Activated B cell treated with CpG ODN at 0.5 μM for 24 hours (primary cell): ENCODE data around the gene ITGB6. TPM values are rescaled to one million over a fixed set of nuclear protein-coding genes. Genes with fewer than 3 reads are reported as not detected.
"Not testable (repeated sequence)": the region's sequence is repeated elsewhere in the genome, so short reads cannot be mapped to it uniquely, and the experiment has no call there.

ENCODE experiments used
- ATAC-seq: fragments of 200-7000 bp; cut with Tn5 transposase; one replicate; pipeline ENCODE4 v1.10.0; 2021; ENCODE audit warnings: low read depth, mild to moderate bottlenecking, moderate library complexity
- CTCF ChIA-PET: fragments of 350-600 bp; sonication (Branson Sonifier 250); formaldehyde crosslinking; loops from one replicate; lab custom pipeline; 2021; ENCODE audit warnings: antibody characterized with exemption; lab: Charles Lee
- POLR2A ChIA-PET: fragments of 350-600 bp; sonication (Branson Sonifier 250); formaldehyde crosslinking; loops from one replicate; lab custom pipeline; 2021; ENCODE audit warnings: antibody characterized with exemption; lab: Charles Lee
- DNase-seq: peaks from one replicate; pipeline ENCODE4 v3.0.0; 2022
- H3K27ac Mint-ChIP-seq: one replicate; pipeline ENCODE4 v1.8.0; 2020; ENCODE audit warnings: mixed read lengths
- H3K27me3 Mint-ChIP-seq: one replicate; pipeline ENCODE4 v1.8.0; 2021; ENCODE audit warnings: mixed read lengths
- H3K36me3 Mint-ChIP-seq: one replicate; pipeline ENCODE4 v1.8.0; 2021; ENCODE audit warnings: low read depth, mixed read lengths
- H3K4me1 Mint-ChIP-seq: one replicate; pipeline ENCODE4 v1.8.0; 2021; ENCODE audit warnings: mixed read lengths
- H3K4me3 Mint-ChIP-seq: one replicate; pipeline ENCODE4 v1.8.0; 2020; ENCODE audit warnings: mild to moderate bottlenecking, mixed read lengths
- H3K9me3 Mint-ChIP-seq: one replicate; pipeline ENCODE4 v1.8.0; 2020; ENCODE audit warnings: mixed read lengths
- CTCF ChIP-seq: fragments of 200-600 bp; IDR thresholded peaks from one replicate; pipeline ENCODE4 v1.8.0; 2022; ENCODE audit warnings: antibody characterized with exemption, mild to moderate bottlenecking
- intact Hi-C: fragments of 100-400 bp; cut with micrococcal nuclease; formaldehyde crosslinking; loops from one replicate; pipeline ENCODE4 v1.15.1; 2024
- total RNA-seq: library from RNA; stranded (reverse); gene quantifications from 2 replicates; pipeline ENCODE4 v1.2.3, GENCODE V29; 2022

ITGB6 gene
- total RNA-seq, 1 donor from 2014 or later, result not detected

- H3K4me3 Mint-ChIP-seq, result no peak overlapping the region
- ChIA-PET POLR2A (interaction anchor here (0.6 kb wide), 1 partner anchor 1090 kb away, joined by 4 read pairs; no protein-coding TSS in a partner anchor), CTCF (interaction anchor here (1.2 kb wide), 1 partner anchor 21 kb away, joined by 3 read pairs; no protein-coding TSS in a partner anchor)
- H3K27me3 Mint-ChIP-seq, result peaks cover 6% of the 10 kb centered on the region
- H3K4me1 Mint-ChIP-seq, result no peaks in the 10 kb centered on the region
- intact Hi-C loops, result no loop called here
- TF ChIP-seq CTCF, result no peak
- no peak for DNase-seq
- H3K9me3 Mint-ChIP-seq, result no peaks in the 10 kb centered on the region
- ATAC-seq, result no peak
- H3K36me3 Mint-ChIP-seq, result no peaks in the 10 kb centered on the region
- no peak overlapping the region for H3K27ac Mint-ChIP-seq
Observed at GRCh38 chr2:160194351-160194750, 5.7 kb downstream of the ITGB6 start.

GRCh38 chr2:160181146-160181836 lies 18.8 kb downstream of the ITGB6 start:
- intact Hi-C loops, H3K9me3 Mint-ChIP-seq, H3K36me3 Mint-ChIP-seq, H3K4me1 Mint-ChIP-seq, POLR2A ChIA-PET, H3K27ac Mint-ChIP-seq, DNase-seq, CTCF ChIA-PET, ATAC-seq, H3K4me3 Mint-ChIP-seq: not testable (repeated sequence)
- peaks cover 11% of the 10 kb centered on the region for H3K27me3 Mint-ChIP-seq

GRCh38 chr2:160180690-160181089 lies 19.4 kb downstream of the ITGB6 start:
- ATAC-seq, H3K4me1 Mint-ChIP-seq, intact Hi-C loops, H3K9me3 Mint-ChIP-seq, H3K27ac Mint-ChIP-seq, POLR2A ChIA-PET, H3K4me3 Mint-ChIP-seq, DNase-seq, H3K36me3 Mint-ChIP-seq, CTCF ChIA-PET: not testable (repeated sequence)
- peaks cover 11% of the 10 kb centered on the region for H3K27me3 Mint-ChIP-seq

- Mint-ChIP-seq H3K4me1 (no peaks in the 10 kb centered on the region), H3K36me3 (no peaks in the 10 kb centered on the region), H3K9me3 (peaks cover 2% of the 10 kb centered on the region), H3K27ac (no peak overlapping the region), H3K27me3 (peaks cover 11% of the 10 kb centered on the region), H3K4me3 (no peak overlapping the region)
- TF ChIP-seq CTCF, result no peak
- no peak for ATAC-seq
- DNase-seq, result no peak
- CTCF ChIA-PET, result no interaction called here
- intact Hi-C loops, result no loop called here
- POLR2A ChIA-PET, result no interaction called here
Observed at GRCh38 chr2:160180172-160180571, 19.9 kb downstream of the ITGB6 start.

- intact Hi-C loops, result no loop called here
Observed at GRCh38 chr2:160175169-160176134, 24.6 kb downstream of the ITGB6 start.

More at GRCh38 chr2:160175169-160176134, 24.6 kb downstream of the ITGB6 start:
- H3K27ac Mint-ChIP-seq, result no peak overlapping the region
- H3K36me3 Mint-ChIP-seq, result no peaks in the 10 kb centered on the region
- H3K27me3 Mint-ChIP-seq, result peaks cover 3% of the 10 kb centered on the region
- ChIA-PET POLR2A (no interaction called here), CTCF (no interaction called here)
- ATAC-seq (no peak), DNase-seq (no peak)
- TF ChIP-seq CTCF, result no peak
- no peaks in the 10 kb centered on the region for H3K9me3 Mint-ChIP-seq
- H3K4me3 Mint-ChIP-seq, result no peak overlapping the region
- no peaks in the 10 kb centered on the region for H3K4me1 Mint-ChIP-seq
